Inferior parietal cortex (tissue), 1 donor: ENCODE data around the gene TMOD1.
"Not testable (repeated sequence)": the region's sequence is repeated elsewhere in the genome, so short reads cannot be mapped to it uniquely, and the experiment has no call there.

Experiments
- DNase-seq: peaks from one replicate; pipeline ENCODE4 v3.0.0-alpha.2; 2016; ENCODE audit errors: extremely low spot score

Gene TMOD1

DNA sequence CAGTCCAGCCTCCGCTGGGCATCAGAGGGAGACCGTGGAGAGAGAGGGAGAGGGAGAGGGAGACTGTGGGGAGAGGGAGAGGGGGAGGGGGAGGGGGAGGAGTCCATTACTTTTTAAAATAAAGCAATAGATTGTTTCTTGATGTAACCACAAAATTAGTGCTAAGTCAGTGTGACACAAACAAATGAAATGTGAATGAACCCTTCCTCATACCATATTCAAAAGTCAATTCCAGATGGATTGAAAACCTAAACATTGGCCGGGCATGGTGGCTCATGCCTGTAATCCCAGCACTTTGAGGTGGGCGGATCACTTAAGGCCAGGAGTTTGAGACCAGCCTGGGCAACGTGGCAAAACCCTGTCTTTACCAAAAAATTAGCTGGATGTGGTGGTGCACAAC lies 2.6 kb upstream of the TMOD1 start:
- DNase-seq, result not testable (repeated sequence)

GRCh38 chr9:97500263-97500662 lies 1.2 kb upstream of the TMOD1 start:
- DNase-seq, result no peak

GRCh38 chr9:97500765-97501176 lies 695 bp upstream of the TMOD1 start:
- DNase-seq, result no peak

GRCh38 chr9:97501972-97502221 lies 431 bp downstream of the TMOD1 start:
- no peak for DNase-seq

- no peak for DNase-seq
Observed at GRCh38 chr9:97502222-97502983, 937 bp downstream of the TMOD1 start.

DNA sequence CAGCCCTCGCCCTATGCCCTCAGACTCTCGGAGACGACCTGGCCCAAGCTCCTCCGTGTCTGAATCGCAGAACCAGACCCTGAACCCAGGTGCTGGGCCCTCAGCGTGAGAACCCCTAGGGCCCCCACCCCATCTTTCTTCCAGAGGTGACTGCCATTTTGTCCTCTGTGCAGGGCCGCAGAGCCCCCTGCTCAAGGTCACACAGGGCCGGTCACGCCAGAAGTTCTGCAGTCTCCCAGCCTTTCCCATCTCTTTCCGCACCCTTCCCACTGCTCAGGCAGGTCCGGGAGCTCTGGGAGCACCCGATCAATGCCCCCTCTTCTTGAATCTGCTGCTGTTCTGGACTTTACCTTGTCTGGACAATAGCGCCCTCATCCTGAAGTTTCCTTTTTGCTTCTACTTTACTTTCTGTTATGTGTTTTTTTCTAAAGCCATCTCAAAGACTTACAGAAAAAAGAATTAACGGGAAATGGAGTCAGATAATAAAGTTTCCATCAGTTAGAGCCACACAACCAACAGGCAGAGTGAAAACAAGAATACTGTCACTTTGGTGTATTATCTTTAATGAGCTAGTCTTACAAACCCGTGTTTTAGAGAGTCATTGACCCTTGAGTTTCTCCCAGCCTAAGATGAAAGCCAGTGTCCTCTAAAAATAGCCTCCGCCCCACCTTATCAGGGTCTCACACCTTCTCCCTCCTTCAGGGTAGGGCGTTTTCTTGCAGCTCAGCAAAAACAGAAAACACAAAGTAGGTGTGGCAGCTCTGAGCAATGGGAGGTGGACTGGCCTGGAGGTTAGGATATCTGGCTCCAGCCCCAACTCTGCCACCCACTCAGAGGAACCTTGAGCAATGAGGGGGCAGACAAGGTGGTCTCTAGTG lies 1.8 kb downstream of the TMOD1 start:
- DNase-seq, result no peak

DNA sequence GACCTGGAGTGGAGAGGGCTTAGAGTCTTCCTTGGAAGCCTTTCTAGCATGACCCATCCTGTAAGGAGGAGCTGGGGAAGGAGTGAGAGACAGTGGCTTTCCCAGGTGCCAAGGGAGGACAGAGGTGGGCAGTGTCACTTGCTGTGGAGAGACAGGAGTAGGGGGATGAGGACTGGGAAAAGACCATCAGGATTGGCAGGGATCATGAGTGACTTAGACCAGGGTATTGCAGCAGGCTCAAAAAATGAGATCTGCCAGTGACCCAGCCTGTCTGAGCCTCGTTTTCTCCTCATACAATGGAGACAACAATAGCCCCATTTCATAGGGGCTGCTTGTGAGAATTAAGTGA lies 2.4 kb downstream of the TMOD1 start:
- no peak for DNase-seq

GRCh38 chr9:97504381-97505216 lies 3.1 kb downstream of the TMOD1 start:
- no peak for DNase-seq

DNA sequence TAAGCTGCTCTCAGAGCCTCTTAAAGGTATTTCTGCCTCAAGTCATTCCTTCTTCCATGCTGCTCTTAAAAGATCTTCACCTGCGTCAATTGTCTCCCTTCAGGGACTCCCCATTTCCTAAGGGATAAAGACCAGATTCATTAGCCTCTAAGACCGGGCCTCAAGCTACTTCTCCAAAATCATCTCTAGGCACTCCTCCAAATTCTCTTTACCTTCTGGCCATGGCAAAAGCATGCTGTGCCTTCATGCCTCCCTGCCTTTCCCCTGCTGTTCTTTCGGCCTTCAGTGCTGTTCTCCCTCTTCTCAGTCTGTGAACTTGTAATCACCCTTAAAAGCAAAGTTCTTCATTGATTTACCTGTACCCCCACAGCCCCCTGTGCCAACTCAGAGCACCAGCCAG lies 4.4 kb downstream of the TMOD1 start:
- no peak for DNase-seq

- no peak for DNase-seq
Observed at GRCh38 chr9:97506306-97506705, 4.8 kb downstream of the TMOD1 start.

- no peak for DNase-seq
Observed at GRCh38 chr9:97506787-97507186, 5.3 kb downstream of the TMOD1 start.

DNA sequence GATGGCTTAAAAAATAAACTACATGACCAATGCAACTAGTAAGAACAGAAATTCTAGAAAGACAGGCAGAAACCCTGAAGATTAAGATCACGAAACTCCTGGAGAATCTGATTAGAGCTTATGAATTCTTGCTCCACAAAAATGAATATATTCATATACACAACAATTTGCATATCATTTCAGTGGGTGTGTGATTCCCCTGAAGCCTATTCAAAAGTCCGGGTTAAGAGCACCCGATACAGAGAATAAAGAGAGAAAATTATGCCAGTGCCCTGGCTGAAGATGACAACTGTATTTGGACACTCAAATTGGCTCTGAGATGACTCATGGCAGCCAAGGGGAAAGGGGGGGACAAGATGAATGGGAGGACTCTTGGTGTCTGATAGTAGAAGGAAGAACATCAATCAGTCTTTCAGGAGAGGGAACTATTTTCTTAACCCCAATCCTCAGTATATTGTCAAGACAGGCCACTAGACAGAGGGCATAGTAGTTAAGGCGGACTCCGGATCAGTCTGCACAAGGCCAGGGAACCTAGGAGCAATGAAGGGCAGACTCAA lies 6.0 kb downstream of the TMOD1 start:
- DNase-seq, result no peak

- no peak for DNase-seq
Observed at GRCh38 chr9:97508852-97509251, 7.4 kb downstream of the TMOD1 start.

- DNase-seq, result no peak
Observed at GRCh38 chr9:97510797-97511654, 9.6 kb downstream of the TMOD1 start.

- no peak for DNase-seq
Observed at GRCh38 chr9:97511655-97512427, 10.4 kb downstream of the TMOD1 start.

DNA sequence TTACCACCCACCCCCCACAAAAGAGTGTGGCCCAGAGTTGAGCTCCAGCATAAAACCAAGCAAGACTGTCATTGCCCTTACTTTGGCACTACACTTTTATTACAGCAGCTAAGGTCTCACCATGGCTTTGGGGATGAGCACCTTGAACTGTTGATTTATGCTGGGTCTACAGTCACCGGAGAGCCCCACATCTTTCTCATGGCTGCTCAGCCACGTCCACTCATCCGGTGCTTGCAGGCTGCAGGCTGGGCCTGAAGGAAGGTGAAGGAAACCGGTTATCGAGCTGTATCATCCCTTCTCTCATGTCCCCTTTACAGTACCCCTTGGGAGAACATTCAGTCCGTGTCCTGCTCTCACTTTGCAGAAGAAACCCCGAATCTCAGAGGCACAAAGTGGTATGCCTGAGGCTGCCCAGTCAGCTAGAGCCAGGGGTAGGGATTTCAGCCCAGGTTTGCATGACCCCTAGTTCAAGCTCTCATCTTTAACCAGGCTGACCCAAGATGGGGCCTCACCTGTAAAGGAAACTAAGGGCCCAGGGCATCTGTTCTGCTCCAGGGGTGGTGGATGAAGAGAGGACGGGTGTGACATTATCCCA lies 11.6 kb downstream of the TMOD1 start:
- no peak for DNase-seq

- no peak for DNase-seq
Observed at GRCh38 chr9:97514531-97514930, 13.1 kb downstream of the TMOD1 start.

DNA sequence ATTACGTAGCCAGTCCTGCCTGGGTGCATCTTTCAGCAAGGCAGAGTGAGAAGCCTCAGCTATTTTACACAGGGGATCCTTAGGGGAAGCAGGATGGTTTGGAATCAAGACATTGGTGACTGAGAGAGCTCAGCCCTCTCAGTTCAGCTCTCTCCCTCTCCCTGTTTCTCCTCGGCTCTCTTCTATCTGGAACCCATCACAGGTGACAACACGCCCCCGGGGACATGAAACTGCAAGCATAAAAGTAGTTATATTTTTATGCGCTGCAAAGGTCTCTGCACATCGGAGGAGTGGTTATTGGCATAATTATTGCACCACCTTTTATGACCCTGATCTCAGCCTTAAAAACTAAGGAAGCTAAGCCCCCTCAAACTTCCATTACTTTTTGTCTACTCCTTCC lies 14.2 kb downstream of the TMOD1 start:
- no peak for DNase-seq

GRCh38 chr9:97516111-97516510 lies 14.6 kb downstream of the TMOD1 start:
- DNase-seq, result no peak
